Stimulated activated naive CD8-positive, alpha-beta T cell treated with anti-CD3 and anti-CD28 coated beads, Interleukin-15, Interleukin-2, amounts not matched to agents 100 U/mL and 50 U/mL, for 24 hours (primary cell): Measurements from ENCODE around the gene IFIT2.
"Not testable (repeated sequence)": the region's sequence is repeated elsewhere in the genome, so short reads cannot be mapped to it uniquely, and the experiment has no call there.

Experiments
- ATAC-seq: fragments of 150-1000 bp; cut with Tn5 transposase; one replicate; pipeline ENCODE4 v1.10.0; 2021
- DNase-seq: peaks from one replicate; pipeline ENCODE4 v3.0.0; 2021

IFIT2 gene, protein sequence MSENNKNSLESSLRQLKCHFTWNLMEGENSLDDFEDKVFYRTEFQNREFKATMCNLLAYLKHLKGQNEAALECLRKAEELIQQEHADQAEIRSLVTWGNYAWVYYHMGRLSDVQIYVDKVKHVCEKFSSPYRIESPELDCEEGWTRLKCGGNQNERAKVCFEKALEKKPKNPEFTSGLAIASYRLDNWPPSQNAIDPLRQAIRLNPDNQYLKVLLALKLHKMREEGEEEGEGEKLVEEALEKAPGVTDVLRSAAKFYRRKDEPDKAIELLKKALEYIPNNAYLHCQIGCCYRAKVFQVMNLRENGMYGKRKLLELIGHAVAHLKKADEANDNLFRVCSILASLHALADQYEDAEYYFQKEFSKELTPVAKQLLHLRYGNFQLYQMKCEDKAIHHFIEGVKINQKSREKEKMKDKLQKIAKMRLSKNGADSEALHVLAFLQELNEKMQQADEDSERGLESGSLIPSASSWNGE

GRCh38 chr10:89301721-89302445, at the start of gene IFIT2:
TSS of gene IFIT2 (plus strand) at chr10:89302046. CDS start at chr10:89302124, 78 bp downstream.
- DNase-seq: peak; percentile 14

GRCh38 chr10:89252225-89252585, 49.6 kb upstream of the IFIT2 start:
- ATAC-seq: no peak
- DNase-seq: no peak

More at GRCh38 chr10:89301721-89302445, at the start of gene IFIT2:
- peak; percentile 59 for ATAC-seq

DNA sequence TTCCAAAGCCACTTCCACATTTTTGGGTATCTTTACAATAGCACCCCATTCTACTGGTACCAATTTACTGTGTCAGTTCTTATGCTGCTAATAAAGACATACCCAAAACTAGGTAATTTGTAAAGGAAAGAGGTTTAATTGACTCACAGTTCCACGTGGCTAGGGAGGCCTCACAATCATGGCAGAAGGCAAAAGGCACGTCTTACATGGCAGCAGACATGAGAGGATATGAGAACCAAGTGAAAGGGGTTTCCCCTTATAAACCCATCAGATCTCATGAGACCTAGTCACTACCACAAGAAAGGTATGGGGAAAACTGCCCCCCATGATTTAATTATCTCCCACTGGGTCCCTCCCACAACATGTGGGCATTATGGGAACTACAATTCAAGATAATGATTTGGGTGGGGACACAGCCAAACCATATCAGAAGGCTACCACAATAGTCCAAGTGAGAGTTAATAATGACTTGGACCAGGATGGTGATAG, 46.7 kb upstream of the IFIT2 start:
- DNase-seq: peak; percentile 38
- not testable (repeated sequence) for ATAC-seq

DNA sequence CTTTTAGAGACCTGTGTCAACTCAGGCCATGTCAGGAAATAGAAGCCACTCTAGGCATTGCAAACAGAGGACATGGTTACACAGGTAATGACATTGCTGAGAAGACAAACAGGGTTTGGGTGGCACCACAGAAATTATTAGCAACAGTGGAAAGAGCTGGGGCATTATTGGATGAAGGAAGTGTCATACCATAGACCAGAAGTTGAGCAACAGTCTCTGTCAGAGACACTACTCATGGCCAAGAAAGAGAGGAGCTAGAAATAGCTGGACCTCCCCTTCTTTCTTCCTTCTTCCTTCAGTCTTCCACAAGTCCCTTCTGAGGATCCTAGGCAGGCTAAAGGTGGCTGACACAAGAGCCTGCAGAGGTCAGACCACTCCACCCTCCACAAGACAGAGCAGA, 46.1 kb upstream of the IFIT2 start:
- ATAC-seq: no peak
- no peak for DNase-seq

GRCh38 chr10:89256340-89256739, 45.5 kb upstream of the IFIT2 start:
- ATAC-seq: no peak
- no peak for DNase-seq

- ATAC-seq (no peak), DNase-seq (no peak)
Observed at GRCh38 chr10:89256962-89257361, 44.9 kb upstream of the IFIT2 start.

DNA sequence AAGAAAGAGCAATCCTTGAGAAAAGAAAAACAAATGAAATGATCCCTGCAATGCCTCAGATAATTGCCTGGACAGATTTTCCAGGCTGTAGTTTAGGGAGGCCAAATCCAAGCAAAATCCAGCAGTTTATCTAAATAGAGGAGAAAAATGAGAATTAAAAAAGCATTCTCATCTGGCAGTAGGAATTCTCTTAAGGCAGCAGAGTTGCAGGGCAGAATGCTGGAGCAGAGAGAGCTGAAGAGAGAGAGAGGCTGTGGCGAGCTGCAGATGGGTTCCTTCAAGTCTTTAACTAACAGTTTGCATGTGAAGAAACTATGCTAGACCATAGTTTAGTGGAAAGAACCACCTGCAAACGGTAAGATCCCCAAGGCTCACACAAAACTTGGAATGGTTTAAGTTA, 44.3 kb upstream of the IFIT2 start:
- ATAC-seq (no peak), DNase-seq (no peak)

DNA sequence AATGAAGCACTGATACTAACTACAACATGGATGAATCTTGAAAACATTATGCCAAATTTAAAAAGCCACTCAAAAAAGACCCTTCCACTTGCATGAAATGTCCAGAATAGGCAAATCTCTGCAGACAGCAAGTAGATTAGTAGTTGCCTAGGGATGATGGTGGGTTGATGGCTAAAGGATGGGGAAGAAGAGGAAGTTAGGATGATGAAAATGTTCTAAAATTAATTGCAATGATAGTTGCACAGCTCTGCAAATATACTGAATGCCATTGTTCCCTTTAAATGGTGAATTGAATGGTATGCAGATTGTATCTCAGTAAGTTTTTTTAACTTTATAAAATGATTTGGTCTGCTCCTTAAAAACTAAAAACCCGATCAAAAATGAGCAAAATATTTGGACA, 43.0 kb upstream of the IFIT2 start:
- no peak for DNase-seq
- ATAC-seq: no peak

GRCh38 chr10:89262086-89263051, 39.5 kb upstream of the IFIT2 start:
- no peak for DNase-seq
- ATAC-seq: peak; percentile 25

DNA sequence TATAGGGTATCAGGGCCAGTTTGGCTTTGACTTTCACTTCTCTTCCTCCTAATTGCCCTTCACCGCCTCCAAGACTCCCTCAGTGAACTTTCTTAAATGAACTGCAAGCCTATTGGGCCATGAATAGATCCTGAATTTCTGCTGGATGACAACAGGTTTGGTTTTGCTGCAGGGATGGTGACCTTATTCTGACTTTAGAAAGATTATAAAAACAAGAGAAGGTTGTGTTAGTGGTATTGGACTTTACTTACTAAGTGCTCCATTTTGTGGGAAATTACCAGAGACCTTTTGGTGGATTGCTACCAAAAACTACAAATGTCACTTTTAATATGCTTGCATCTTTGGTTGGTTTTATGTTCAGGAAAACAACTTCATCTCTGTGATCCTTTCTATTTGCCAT, 38.8 kb upstream of the IFIT2 start:
- DNase-seq (no peak), ATAC-seq (no peak)

DNA sequence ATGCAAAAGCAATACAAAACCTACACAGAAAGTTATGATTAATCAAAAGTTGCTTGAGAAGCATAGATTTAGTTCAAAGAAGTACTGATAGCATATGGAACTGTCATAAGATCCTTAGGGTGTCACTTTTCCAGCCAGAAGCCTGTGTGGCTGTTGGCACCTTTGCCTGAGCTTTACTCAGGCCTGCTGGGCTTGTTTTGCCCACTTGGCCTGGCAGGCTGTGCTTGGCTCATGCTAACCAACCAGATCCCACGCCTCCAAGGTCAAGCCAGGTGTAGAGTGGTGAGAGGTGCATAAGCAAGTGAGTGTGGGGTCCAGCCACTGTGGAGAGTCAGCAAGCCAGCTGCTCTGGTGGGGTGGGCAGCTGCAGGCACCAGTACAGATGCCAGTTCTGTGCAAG, 38.3 kb upstream of the IFIT2 start:
- no peak for ATAC-seq
- DNase-seq: no peak

DNA sequence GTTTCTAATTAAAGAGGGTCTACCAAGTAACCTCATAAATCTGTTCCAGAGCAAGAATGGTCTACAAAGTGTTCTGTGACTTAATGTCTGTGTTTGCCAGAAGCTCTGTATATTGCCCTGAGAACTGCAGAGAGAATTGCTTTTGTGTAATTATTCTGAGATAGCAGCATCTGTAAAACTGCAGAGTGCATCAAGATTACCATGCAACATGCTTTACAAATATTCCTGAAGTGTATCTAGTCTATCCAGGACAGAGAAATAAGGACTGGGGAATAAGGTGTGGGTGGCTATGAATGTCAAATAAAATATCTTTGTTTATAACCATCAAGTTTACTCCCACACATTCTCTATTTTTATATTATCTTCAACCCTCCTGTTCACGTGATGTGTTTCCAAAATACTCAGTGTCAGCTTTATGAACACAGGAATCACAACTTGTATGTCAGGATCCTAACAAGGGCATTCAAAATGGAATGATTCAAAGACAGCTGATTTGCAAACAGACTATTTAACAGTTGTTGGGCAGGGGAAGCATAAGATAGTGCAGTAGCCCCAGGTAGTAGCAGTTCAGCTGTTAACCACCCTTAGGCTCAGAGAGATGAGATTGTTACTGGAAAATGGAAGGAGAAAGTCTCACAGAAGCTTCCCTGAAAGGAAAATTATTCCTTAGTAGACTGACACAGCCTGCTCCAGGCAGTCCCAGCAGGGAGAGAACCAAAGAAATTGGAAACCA, 35.0 kb upstream of the IFIT2 start:
- DNase-seq: no peak
- ATAC-seq: no peak

GRCh38 chr10:89269433-89270152, 32.3 kb upstream of the IFIT2 start:
- DNase-seq (no peak), ATAC-seq (no peak)

DNA sequence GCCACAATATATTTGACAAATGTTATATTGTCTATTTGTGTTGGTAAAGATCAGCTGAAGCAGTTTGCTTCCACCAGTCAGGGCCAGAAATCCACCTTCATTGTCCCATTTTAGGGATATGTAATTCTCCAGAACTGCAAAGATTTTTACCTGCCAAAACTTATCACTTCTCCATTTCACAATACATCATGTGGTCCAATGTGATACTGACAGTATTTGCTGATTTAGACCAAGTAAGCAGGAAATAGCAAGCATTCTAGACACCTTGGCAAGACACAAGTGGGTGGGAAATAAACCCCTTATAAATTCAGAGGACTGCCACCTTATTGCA, 31.7 kb upstream of the IFIT2 start:
- no peak for ATAC-seq
- no peak for DNase-seq

- no peak for DNase-seq
- ATAC-seq: no peak
Observed at GRCh38 chr10:89271532-89271931, 30.3 kb upstream of the IFIT2 start.

DNA sequence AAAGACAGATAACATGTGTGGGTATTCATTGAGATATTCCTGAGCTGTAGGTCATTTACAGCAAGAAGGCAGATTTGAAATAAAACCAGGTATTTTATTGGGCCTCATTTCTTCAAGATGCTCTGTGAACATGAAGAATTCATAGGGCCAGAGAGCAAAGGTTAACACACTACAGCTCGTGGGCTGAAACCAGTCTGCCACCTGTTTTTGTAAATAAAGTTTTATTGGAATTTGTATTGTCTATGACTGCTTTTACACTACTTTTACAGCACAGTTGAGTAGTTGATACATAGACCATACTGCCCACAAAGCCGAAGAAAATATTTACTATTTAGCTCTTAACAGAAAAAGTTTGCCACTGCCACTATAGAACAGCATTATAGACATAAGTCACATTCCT, 28.2 kb upstream of the IFIT2 start:
- DNase-seq: no peak
- ATAC-seq: no peak

DNA sequence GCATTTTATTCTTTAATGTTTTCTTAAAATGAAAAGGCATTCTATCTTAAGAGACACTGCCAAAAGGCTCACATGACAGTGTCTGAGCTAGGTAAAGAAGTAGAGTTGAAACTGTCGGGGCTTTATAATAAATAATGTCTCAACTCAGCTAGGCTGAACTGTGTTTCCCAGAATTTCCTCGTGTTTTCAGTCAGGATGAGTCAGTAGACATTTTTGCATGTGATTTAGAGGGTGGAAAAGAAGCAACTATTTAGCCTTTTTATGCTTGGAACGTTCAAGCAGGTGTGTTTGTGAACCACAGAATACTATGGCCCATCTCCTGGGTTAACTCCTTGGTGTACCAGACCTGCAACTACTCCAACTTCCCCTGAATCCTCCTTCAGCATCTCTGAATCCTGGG, 26.9 kb upstream of the IFIT2 start:
- ATAC-seq: no peak

GRCh38 chr10:89275383-89275782, 26.5 kb upstream of the IFIT2 start:
- no peak for DNase-seq
- ATAC-seq: no peak

More for the DNA sequence above, 26.9 kb upstream of the IFIT2 start:
- DNase-seq: no peak

DNA sequence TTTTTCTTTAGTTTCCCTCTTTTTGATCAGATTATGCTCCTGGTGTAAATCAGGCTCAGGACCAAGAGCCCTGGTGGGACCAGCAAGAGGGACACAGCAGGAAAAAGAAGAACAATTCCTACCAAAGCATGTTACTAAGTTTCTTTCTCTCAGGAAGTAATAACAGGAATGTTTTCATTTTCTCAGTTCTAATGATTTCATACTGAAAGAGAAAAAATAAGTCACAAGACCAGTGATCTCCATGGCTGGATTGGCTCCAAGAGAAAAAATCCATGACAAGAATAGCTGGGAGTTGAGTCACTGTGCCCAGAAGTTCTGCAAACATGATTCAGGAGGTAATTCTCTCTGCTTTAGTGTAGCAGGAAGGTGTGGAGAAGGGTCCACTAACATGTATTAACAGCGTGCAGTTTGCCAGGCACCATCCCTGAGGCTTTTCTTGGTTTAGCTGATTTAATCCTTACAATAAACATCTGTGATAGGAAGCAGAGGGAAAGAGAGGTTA, 23.8 kb upstream of the IFIT2 start:
- DNase-seq (no peak), ATAC-seq (no peak)

DNA sequence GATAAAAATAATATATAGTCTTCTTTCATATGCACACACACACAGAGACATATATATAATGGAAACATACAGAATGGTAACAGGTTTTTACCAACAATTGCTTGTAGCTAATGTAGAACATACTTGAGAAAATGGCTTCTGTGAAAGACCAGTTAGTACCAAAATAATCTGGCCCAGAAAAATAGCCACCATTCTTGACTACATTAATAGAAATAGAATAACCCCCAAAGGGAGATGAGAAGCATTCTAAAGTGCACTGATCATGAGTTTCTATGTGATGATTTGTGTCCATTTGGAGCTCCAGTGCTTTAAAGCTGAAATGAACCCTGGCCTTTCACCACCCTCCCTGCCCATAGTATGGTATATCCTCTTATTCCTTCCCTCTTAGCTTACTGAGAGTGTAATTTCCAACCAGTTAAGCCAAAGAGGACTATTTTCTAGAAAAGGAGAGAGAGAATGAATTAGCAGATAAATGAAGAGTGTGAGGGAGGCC, 22.9 kb upstream of the IFIT2 start:
- ATAC-seq (no peak), DNase-seq (no peak)
